ENCODE results near the gene LRRN2. TPM values are rescaled to one million over a fixed set of nuclear protein-coding genes. Genes with fewer than 3 reads are reported as not detected.

Gene LRRN2
- total RNA-seq, 1 experiment from 2014 or later, result 5.8 TPM

GRCh38 chr1:204634260-204634910 is 51.2 kb downstream of the LRRN2 start:
- Histone ChIP-seq H2BK5ac (ENCODE audit: insufficient read length, low read length) (no peak overlapping the region), H3K27ac (ENCODE audit: insufficient read length, low read depth, low read length) (no peak overlapping the region), H3K4me1 (ENCODE audit: insufficient read depth, low read length) (no peaks in the 10 kb centered on the region), H3K4me2 (ENCODE audit: insufficient read depth, insufficient read length, low read length) (no peak overlapping the region), H3K23me2 (ENCODE audit: insufficient read length, low read depth, low read length, poor library complexity, severe bottlenecking) (no peaks in the 10 kb centered on the region), H3K9me3 (ENCODE audit: control insufficient read depth, low read depth, low read length) (no peaks in the 10 kb centered on the region), H2AK5ac (ENCODE audit: insufficient read length, low read length) (no peak overlapping the region), H2BK120ac (ENCODE audit: low read depth, low read length, poor library complexity, severe bottlenecking) (no peak overlapping the region), H3T11ph (ENCODE audit: low read length) (no peak overlapping the region), H3K56ac (ENCODE audit: insufficient read length, low read depth, low read length) (no peak overlapping the region), H3K79me1 (ENCODE audit: insufficient read depth, low read depth, low read length, poor library complexity, severe bottlenecking) (no peaks in the 10 kb centered on the region), H4K8ac (replicated peaks; ENCODE audit: insufficient read length, low read depth, low read length) (no peak overlapping the region), H2BK12ac (ENCODE audit: insufficient read length, low read depth, low read length) (no peak overlapping the region), H4K5ac (ENCODE audit: insufficient read length, low read depth, low read length) (no peak overlapping the region), H4K20me1 (ENCODE audit: control insufficient read depth, insufficient read depth, insufficient read length) (no peaks in the 10 kb centered on the region), H3K18ac (ENCODE audit: insufficient read length, low read depth, low read length) (no peak overlapping the region), H3K9ac (ENCODE audit: extremely low read depth, insufficient read length, low read length) (no peak overlapping the region), H2AFZ (ENCODE audit: low read length) (no peak overlapping the region), H2BK20ac (ENCODE audit: low read depth, low read length, poor library complexity, severe bottlenecking) (no peak overlapping the region), H3K79me2 (ENCODE audit: insufficient read depth, low read length) (no peaks in the 10 kb centered on the region), H3K4ac (ENCODE audit: low read depth, low read length) (no peak overlapping the region), H3K23ac (ENCODE audit: insufficient read length, low read depth, low read length) (no peak overlapping the region), H3K14ac (ENCODE audit: insufficient read depth, low read length) (no peak overlapping the region), H2BK15ac (ENCODE audit: low read depth, low read length) (no peak overlapping the region), H3K27me3 (ENCODE audit: insufficient read depth, low read length) (no peaks in the 10 kb centered on the region), H4K91ac (ENCODE audit: insufficient read length, low read depth, low read length) (no peak overlapping the region)
- Mint-ChIP-seq H3K9me3 (peaks cover 0 to 4% of the 10 kb centered on the region in 2 experiments; a peak in 2 of 5 replicates), H3K36me3 (ENCODE audit: insufficient read depth in 1 of 3, low read depth in 3 of 3) (peaks cover 0 to 3% (median 3%) of the 10 kb centered on the region in 3 experiments; a peak in 5 of 7 replicates), H3K4me3 (no peak overlapping the region), H3K27ac (no peak overlapping the region), H3K4me1 (peaks cover 0 to 17% of the 10 kb centered on the region in 2 experiments; a peak in 3 of 4 replicates), H3K27me3 (ENCODE audit: low read depth) (peaks cover 9% of the 10 kb centered on the region)
- WGBS (ENCODE audit: extremely low coverage, insufficient read length, low lambda C conversion rate), result no CpG with 5 or more reads among the region's 5 CpGs
- no peak for TF ChIP-seq CTCF (conservative IDR thresholded peaks at IDR 0.05)
- no peak for DNase-seq
